HG03066 (cell line): ENCODE measurements around the gene OTC.

Experiments
- ATAC-seq: cut with Tn5 transposase; IDR thresholded peaks from one replicate; pipeline ENCODE4 v1.9.1; 2021; ENCODE audit warnings: low read depth; ENCODE audit not compliant: unreplicated experiment

OTC gene

DNA sequence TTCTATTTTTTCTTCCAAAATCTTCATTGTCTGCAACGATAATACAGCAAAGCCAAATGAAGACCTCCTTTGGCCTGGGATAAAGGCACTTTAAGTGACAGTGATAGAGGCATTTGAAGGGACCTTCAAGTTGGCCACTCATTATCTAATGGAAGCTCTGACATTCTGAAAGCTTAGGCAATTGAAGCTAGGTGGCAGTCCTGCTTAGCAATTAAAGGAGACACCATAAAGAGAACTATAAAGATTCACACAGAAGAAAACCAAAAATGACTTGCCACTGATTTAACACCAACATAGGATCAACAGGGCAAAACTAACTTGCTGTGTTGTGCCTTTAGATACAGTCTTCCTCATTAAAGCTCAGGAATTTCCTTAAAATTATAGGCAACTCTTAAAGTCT lies 105.7 kb downstream of the OTC start:
- no peak for ATAC-seq

- ATAC-seq: no peak
These were observed 109.9 kb downstream of the OTC start for GRCh38 chrX:38462257-38462656.

DNA sequence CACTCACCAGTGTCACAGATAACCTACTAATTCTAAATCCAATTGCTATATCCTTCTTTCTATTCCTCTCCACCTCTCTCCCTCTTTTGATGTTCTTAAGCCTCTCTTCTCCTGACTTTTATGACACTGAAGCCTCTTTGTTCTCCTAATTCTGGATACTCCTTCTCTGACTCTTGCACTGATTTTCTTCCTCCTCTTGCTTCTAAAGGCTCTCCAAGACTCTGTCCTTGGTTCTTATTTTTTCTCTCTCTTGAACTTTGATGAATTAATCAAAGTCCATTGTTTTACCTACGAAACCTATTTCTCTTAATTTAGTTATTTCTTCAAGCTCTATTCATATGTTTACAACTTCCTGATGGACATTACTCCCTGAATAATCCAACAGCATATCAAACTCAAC lies 113.3 kb downstream of the OTC start:
- ATAC-seq: no peak

GRCh38 chrX:38468563-38469157 lies 116.3 kb downstream of the OTC start:
- ATAC-seq: no peak
